ENCODE results near the gene GAS7. TPM values are rescaled to one million over a fixed set of nuclear protein-coding genes. Genes with fewer than 3 reads are reported as not detected.

The GAS7 gene
- total and polyA plus RNA-seq, 9 donors = 7.1 to 48.0 (median 24.2) TPM

DNA sequence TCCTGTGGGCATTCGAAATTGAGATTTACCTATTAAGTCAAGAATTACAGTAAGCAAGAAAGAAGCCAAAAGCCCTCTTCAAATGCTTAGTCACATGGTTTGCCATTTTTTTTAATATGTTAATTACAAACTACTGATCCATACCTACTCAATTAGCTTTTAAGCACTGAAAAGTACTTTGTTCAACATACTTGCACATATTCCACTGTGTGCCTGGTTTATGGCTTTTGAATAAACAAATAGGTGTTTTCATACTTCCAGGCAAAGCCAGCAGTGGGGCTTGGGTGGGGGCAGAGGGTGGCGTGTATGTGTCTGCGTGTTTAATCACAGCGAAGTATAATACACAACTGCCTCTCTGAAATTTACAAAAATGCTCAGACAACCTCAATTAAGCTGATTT is 51.4 kb downstream of the GAS7 start:
- Histone ChIP-seq H3K4me1 (ENCODE audit: insufficient read depth) (peaks cover 2% of the 10 kb centered on the region), H3K27ac (no peak overlapping the region), H3K36me3 (no peaks in the 10 kb centered on the region), H3K27me3 (no peaks in the 10 kb centered on the region), H3K9me3 (no peaks in the 10 kb centered on the region), H3K4me3 (no peak overlapping the region)
- no peak for DNase-seq
- intact Hi-C loops (cut with DNase I) = no loop called here
- no peak for TF ChIP-seq EP300 (IDR thresholded peaks at IDR 0.05)
- TF ChIP-seq POLR2A (IDR thresholded peaks at IDR 0.05) = no peak
- TF ChIP-seq, protein P1, sequence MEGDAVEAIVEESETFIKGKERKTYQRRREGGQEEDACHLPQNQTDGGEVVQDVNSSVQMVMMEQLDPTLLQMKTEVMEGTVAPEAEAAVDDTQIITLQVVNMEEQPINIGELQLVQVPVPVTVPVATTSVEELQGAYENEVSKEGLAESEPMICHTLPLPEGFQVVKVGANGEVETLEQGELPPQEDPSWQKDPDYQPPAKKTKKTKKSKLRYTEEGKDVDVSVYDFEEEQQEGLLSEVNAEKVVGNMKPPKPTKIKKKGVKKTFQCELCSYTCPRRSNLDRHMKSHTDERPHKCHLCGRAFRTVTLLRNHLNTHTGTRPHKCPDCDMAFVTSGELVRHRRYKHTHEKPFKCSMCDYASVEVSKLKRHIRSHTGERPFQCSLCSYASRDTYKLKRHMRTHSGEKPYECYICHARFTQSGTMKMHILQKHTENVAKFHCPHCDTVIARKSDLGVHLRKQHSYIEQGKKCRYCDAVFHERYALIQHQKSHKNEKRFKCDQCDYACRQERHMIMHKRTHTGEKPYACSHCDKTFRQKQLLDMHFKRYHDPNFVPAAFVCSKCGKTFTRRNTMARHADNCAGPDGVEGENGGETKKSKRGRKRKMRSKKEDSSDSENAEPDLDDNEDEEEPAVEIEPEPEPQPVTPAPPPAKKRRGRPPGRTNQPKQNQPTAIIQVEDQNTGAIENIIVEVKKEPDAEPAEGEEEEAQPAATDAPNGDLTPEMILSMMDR (IDR thresholded peaks at IDR 0.05) = no peak
- WGBS, 3 donors = 13 to 38% (median 17%) methylated on average over 4 of the region's 4 CpGs

DNA sequence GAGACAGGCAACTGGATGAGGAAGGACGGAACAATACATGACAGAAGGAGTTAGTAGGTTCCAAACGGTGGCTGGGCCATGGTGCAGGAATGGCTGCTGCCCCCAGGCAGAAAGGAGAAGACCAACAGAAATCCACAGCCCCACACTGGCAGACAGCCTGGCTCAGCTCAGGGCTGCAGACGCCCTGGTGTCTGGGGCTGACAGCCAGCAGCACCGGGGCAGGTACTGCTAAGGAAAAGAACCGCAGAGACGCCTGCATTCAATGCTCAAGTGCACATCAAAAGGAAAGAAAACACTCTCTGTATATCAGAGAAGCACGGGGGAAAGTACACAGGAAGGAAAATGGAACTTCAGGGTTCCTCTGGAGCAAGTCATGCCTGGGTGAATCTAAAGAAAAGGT is 53.4 kb downstream of the GAS7 start:
- TF ChIP-seq EP300 (IDR thresholded peaks at IDR 0.05) (no peak), POLR2A (IDR thresholded peaks at IDR 0.05) (no peak)
- TF ChIP-seq, protein P1 (IDR thresholded peaks at IDR 0.05) = no peak
- Histone ChIP-seq H3K36me3 (no peaks in the 10 kb centered on the region), H3K4me3 (no peak overlapping the region), H3K27me3 (no peaks in the 10 kb centered on the region), H3K27ac (no peak overlapping the region), H3K4me1 (ENCODE audit: insufficient read depth) (peaks cover 2% of the 10 kb centered on the region), H3K9me3 (no peaks in the 10 kb centered on the region)
- intact Hi-C loops (cut with DNase I) = no loop called here
- DNase-seq = no peak
- WGBS, 3 donors = 72 to 84% (median 75%) methylated on average over 7 of the region's 7 CpGs

DNA sequence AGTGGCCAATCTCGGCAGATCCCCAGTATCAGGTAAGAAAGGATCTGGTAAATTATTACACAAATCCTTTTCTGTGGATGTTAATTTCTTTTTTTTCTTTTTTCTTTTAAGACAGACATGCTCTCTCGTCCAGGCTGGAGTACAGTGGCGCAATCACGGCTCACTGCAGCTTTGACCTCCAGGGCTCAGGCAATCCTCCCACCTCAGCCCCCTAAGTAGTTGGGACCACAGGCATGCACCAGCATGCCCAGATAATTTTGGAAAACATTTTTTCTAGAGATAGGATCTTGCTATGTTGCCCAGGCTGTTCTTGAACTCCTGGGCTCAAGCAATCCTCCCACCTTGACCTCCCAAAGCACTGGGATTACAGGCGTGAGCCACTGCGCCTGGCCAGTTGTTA is 54.0 kb downstream of the GAS7 start:
- H3K4me1 ChIP-seq (ENCODE audit: insufficient read depth) = peaks cover 2% of the 10 kb centered on the region
- WGBS, 3 donors = 83 to 94% (median 91%) methylated on average over 6 of the region's 6 CpGs
- no peaks in the 10 kb centered on the region for H3K36me3 ChIP-seq
- H3K9me3 ChIP-seq = no peaks in the 10 kb centered on the region
- intact Hi-C loops (cut with DNase I) = no loop called here
- H3K27me3 ChIP-seq = no peaks in the 10 kb centered on the region
- no peak for DNase-seq
- no peak overlapping the region for H3K27ac ChIP-seq
- TF ChIP-seq POLR2A (IDR thresholded peaks at IDR 0.05) = no peak
- TF ChIP-seq, protein P1 (IDR thresholded peaks at IDR 0.05) = no peak
- no peak for TF ChIP-seq EP300 (IDR thresholded peaks at IDR 0.05)
- no peak overlapping the region for H3K4me3 ChIP-seq

DNA sequence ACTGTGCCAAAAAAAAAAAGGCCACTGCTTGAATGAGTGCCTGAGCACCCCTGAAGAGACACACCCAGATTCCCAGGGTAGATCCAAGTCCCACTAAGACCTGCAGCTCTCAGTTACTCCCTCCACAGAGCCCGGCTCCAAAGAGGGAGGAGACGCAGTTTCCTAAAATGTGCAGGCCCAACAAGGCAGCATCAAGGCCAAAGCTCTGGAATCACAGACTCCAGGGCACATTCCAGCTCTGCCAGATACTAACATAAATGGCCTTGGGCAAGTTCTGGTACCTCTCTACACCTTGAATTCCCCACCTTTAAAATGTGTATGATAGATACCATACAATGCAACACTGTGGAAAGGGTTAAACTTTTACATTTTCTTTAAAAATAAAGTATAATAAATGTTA is 57.0 kb downstream of the GAS7 start:
- H3K27ac ChIP-seq = no peak overlapping the region
- no peaks in the 10 kb centered on the region for H3K36me3 ChIP-seq
- no peaks in the 10 kb centered on the region for H3K9me3 ChIP-seq
- intact Hi-C loops (cut with DNase I) = no loop called here
- no peak overlapping the region for H3K4me3 ChIP-seq
- H3K4me1 ChIP-seq (ENCODE audit: insufficient read depth) = no peaks in the 10 kb centered on the region
- no peaks in the 10 kb centered on the region for H3K27me3 ChIP-seq
- WGBS, 3 donors = 72 to 85% (median 75%) methylated on average over 2 of the region's 2 CpGs
- TF ChIP-seq EP300 (IDR thresholded peaks at IDR 0.05) (no peak), POLR2A (IDR thresholded peaks at IDR 0.05) (no peak)
- TF ChIP-seq, protein P1 (IDR thresholded peaks at IDR 0.05) = no peak
- no peak for DNase-seq

DNA sequence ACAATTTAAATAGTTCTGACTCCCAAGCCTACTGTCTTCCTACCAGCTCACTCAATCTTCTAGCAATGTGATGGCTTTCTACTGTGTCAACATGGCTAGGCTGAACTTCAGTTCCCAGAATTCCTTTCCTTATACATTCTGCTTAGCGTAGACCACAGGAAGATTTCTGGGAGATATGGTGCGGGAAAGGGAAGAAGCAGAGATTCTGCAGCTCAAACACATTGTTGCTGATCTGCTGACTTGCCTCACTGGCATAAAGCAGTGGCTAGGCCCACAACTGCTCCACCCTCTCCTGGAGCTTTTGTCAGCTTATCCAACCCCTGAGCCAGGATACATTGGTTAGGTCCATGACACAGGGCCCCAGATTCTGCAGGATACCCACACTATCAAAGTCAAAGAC is 58.8 kb downstream of the GAS7 start:
- Histone ChIP-seq H3K27ac (no peak overlapping the region), H3K4me3 (no peak overlapping the region), H3K36me3 (no peaks in the 10 kb centered on the region), H3K27me3 (no peaks in the 10 kb centered on the region), H3K9me3 (no peaks in the 10 kb centered on the region), H3K4me1 (ENCODE audit: insufficient read depth) (no peaks in the 10 kb centered on the region)
- TF ChIP-seq POLR2A (IDR thresholded peaks at IDR 0.05) = no peak
- TF ChIP-seq EP300 (IDR thresholded peaks at IDR 0.05) = no peak
- TF ChIP-seq, protein P1 (IDR thresholded peaks at IDR 0.05) = no peak
- no peak for DNase-seq
- WGBS, 3 donors = 94 to 100% (median 95%) methylated on average over 2 of the region's 2 CpGs
- intact Hi-C loops (cut with DNase I) = no loop called here
